D721Med (cell line): ENCODE data around the gene ERCC4.
"Not testable (repeated sequence)": the region's sequence is repeated elsewhere in the genome, so short reads cannot be mapped to it uniquely, and the experiment has no call there.

Experiments
- DNase-seq: peaks from one replicate; pipeline ENCODE4 v3.0.0; 2011; ENCODE audit warnings: low spot score; ENCODE audit not compliant: insufficient read length
- FAIRE-seq: peaks from 2 replicates; lab custom pipeline; 2011; peaks lifted over from hg19 to GRCh38; lab: Jason Lieb, UNC
- TF ChIP-seq, protein P1 (sequence below): IDR thresholded peaks from 2 replicates; pipeline ENCODE4 v1.5.1; 2012; ENCODE audit warnings: mild to moderate bottlenecking, control low read depth; ENCODE audit not compliant: insufficient read depth; ENCODE audit errors: missing control alignments

The ERCC4 gene

DNA sequence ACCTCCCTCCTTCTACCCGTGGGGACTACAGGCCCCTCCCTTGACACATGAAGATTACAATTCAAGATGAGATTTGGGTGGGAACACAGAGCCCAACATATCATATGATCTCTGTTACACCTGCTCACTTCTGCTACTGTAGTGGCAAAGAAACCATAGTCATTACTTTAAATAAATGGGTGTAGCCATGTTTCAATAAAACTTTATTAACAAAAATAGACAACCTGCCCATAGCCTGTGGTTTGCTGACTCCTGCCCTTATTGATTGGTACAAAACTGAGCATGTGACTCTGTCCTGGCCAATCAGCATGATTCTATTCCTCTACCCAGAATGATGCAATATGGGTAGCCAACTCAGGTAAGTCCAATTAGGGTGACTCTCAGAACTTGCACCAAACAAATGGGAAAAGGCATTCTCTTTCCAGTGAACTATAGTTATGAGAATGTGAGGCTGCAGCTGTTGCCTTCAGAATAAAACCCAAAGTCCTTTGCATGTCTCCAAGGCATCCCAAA, 15.7 kb upstream of the ERCC4 start:
- FAIRE-seq (no peak), DNase-seq (no peak)
- TF ChIP-seq, protein P1, sequence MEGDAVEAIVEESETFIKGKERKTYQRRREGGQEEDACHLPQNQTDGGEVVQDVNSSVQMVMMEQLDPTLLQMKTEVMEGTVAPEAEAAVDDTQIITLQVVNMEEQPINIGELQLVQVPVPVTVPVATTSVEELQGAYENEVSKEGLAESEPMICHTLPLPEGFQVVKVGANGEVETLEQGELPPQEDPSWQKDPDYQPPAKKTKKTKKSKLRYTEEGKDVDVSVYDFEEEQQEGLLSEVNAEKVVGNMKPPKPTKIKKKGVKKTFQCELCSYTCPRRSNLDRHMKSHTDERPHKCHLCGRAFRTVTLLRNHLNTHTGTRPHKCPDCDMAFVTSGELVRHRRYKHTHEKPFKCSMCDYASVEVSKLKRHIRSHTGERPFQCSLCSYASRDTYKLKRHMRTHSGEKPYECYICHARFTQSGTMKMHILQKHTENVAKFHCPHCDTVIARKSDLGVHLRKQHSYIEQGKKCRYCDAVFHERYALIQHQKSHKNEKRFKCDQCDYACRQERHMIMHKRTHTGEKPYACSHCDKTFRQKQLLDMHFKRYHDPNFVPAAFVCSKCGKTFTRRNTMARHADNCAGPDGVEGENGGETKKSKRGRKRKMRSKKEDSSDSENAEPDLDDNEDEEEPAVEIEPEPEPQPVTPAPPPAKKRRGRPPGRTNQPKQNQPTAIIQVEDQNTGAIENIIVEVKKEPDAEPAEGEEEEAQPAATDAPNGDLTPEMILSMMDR, result no peak

DNA sequence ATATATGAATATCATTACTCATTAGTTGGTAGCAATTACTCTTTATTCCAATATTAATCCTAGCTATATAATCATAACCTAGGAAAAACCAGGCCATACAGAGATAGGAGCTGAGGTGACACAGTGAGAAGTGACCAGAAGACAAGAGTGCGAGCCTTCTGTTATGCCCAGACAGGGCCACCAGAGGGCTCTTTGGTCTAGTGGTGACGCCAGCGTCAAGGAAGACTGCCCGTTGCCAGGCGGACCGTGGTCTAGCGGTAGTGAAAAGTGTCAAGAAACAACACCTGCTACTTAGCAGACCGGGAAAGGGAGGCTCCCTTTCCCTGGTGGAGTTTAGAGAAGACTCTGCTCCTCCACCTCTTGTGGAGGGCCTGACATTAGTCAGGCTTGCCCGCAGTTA, 15.1 kb upstream of the ERCC4 start:
- TF ChIP-seq, protein P1, result peak; percentile 29
- FAIRE-seq, DNase-seq: not testable (repeated sequence)

DNA sequence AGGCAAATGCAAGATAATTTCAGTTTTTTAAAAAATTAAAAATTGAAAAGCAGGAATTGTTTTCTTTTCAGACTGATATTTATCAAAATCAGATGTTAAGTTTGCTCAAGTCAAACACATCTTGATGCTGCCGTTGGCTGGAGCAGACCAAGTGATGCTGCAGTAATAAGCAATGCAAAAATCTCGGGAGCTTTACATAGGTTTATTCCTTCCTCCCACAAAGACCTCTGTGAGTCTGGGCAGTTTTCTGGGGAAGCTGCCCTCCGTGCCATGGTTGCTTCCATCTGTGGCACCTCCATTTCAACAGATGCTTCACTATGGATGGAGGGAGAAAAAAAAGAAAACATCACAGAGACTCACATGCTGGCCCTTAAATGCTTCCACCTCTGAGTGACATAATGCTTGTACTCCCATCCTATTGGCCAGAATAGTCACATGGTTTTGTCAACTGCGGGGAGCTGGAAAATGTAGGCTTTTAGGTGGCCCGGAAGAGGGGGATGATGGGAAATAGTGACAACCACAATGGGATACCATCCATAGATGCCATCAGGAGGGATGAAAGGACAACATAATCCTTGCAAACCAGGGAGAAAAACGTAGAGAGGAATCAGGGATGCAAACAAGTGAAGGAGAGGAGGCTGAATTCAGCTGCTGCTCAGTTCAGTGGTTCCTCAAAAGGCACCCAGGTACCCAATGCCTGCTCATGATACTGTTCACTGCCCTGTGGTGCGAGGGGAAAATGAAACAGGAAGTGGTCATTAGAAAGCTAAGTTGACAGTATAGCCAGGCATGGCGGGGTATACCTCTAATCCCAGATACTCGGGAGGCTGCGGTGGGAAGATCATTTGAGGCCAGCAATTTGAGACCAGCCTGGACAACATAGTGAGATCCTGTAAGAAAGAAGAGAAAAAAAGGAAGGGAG, 13.5 kb upstream of the ERCC4 start:
- TF ChIP-seq, protein P1, result no peak
- FAIRE-seq (no peak), DNase-seq (no peak)

DNA sequence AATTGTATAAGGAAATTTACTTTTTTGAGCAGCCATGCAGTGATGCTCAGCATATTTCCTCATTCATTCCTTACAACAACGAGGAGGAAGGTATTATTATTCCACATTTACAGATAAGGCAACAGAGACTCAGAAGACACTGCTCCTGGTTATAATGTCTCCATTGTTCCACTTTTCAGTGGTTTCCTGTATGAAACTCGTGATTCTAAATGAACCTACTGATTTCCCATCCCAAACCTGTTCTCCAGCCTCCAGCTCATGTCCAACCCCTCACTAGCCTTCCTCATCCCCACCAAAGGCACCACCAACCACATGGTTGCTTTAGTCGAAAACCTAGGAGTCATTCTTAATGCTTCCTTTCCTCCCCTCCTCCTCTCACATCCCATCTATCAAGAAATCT, 12.5 kb upstream of the ERCC4 start:
- FAIRE-seq, result no peak
- no peak for DNase-seq
- TF ChIP-seq, protein P1, result no peak

DNA sequence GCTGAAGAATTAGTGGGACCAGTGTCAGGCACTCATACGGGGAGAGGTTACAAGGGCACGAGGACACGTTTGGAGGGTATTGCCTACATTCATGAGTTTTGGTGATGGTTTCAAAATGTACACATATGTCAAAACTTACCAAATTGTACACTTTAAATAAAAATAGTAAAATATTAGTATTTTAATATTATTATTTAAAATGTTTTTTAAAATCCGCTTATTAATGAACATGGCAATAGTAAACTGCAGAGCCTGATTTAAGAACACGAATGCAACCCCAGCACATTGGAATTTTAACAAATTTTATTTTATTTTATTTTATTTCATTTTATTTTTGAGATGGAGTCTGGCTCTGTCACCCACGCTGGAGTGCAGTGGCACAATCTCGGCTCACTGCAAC, 10.9 kb upstream of the ERCC4 start:
- DNase-seq (no peak), FAIRE-seq (no peak)
- TF ChIP-seq, protein P1, result no peak

DNA sequence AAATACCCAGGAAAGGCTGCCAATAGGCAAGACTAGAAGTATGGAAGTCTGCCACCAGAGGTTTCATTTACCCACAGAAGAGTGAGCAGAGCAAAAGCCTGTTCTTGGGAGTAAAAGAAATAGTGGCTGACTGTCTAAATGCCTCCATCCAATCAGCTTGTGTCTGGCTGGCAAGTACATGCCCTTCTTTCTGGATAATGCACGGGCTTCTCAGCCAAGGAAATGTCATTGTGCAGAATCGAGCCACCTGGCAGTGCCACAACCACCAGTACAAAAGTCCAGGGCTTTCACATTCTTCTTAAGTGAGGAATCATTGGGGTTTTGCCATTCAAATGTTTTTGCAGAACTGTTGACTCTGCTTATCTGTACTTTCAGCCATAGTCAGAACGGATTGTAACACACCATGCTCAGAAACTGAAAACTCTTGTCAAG, 10.1 kb upstream of the ERCC4 start:
- TF ChIP-seq, protein P1, result no peak
- FAIRE-seq (no peak), DNase-seq (no peak)

DNA sequence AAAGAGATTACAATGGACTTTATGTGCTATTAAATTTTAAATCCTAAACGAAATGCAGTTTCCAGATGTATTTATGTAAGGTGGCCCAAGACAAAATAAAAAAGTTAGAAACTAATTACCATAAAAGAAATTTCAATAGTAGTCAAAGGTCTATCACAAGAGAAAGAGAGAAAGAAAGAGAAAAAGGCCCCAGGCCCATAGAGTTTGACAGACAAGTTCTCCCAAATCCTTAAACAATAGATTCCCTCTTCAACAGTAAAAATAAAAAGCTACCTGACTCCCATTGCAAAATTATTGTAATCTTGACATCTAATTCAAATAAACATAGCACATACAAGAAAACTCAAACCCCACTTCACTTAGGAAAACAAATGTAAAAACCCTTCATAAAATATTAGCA, 8.6 kb upstream of the ERCC4 start:
- TF ChIP-seq, protein P1, result no peak
- DNase-seq, result no peak
- FAIRE-seq, result no peak
